ELF-1 (cell line): ENCODE data around the gene SEPTIN8.

ENCODE experiments used
- DNase-seq: peaks from one replicate; pipeline ENCODE4 v3.0.0-alpha.2; 2016; ENCODE audit warnings: low read depth, low spot score

SEPTIN8 gene

GRCh38 chr5:132785365-132785764, 8.3 kb upstream of the SEPTIN8 start:
- no peak for DNase-seq

DNA sequence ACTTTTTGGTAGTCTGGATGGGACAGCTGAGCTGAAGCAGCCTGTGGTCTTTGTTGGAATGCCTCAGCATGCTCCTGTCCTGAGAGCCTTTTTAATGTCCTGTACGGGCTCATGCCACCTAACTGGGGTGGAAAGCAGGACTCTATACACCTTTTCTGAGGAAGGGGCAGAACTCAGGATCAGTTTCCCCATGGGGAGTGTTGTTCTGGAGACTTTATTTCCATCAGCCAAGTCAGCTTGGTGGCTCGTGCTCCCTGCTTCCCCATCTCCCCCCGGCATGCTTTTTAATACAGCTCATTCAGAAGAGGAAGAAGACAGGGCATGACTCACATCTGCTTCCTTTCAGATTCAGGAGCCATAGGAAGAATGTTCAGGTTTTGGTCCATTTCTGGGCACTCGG, 5.1 kb upstream of the SEPTIN8 start:
- DNase-seq: no peak

DNA sequence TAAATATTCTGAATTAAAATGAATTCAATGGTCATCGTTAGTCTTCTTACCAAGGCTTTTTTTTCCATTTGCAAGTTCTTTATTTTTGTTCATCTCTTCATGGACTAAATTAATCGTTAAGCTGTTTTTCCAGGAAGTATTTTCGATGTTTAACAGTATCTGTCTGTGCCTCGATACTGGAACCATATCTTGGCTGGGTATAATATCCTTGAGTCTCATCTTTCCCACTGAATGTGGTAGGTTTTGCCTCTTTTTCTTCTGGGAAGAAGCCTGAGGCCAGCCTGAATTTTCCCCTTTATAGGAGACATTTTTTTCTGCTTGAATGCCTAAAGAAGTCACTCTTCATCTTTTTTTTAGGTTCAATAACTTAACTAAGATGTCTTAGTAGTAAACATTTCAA, 4.0 kb upstream of the SEPTIN8 start:
- no peak for DNase-seq

GRCh38 chr5:132780577-132780976, 3.5 kb upstream of the SEPTIN8 start:
- DNase-seq: no peak

DNA sequence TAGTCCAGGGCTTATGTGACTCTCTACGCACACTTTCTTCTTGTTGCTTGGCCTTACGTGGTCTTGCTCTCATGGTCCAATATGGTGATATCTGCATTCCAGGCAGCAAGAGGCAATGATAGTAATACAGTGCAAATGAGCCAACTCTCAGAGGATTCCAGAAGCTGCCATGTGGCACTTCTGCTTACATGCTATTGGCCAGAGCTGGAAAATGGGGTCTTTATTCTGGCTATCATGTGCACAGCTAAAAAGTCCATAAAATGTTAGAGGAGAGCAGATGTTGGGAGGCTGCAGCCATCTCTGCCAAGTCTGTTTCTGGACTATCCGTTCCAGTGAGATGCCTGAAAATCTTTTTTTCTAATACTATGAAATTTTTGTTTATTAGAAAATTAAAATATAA, 2.9 kb upstream of the SEPTIN8 start:
- no peak for DNase-seq

DNA sequence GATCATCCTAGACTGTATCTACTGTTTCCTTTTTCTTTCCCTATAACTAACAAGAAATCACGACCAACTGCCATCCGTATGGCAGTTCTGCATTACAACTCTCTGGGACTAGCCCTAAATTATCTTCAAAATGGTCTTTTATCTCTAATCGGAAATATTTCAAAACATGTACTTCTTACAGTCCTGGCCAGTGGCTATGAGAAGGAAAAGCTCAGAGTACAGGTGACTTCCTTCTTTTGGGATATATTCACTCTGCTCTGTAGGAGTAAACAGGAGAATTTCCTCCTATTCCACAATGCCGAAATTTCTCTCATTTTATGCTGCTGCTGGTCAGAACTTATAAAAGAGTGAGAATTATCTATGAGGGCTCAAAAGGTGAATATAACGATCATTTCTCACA, 1.8 kb upstream of the SEPTIN8 start:
- DNase-seq: no peak

GRCh38 chr5:132778129-132778528, 1.1 kb upstream of the SEPTIN8 start:
- no peak for DNase-seq

DNA sequence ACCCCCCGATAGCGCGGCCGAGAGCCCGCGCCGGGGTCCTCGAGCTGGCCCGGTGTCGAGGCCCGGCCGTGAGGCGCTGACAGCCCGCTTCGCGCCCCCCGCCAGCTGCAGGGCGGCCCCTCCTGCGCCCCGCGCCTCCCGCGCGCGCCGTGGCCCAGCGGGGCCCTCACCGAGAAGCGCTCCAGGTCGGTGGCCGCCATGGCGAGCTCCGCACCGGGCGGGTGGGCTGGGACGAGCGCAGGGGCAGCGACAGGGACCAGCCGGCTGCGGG, 166 bp downstream of the SEPTIN8 start:
- no peak for DNase-seq

- DNase-seq: peak; percentile 49
These were observed 705 bp downstream of the SEPTIN8 start for GRCh38 chr5:132776131-132776937.

DNA sequence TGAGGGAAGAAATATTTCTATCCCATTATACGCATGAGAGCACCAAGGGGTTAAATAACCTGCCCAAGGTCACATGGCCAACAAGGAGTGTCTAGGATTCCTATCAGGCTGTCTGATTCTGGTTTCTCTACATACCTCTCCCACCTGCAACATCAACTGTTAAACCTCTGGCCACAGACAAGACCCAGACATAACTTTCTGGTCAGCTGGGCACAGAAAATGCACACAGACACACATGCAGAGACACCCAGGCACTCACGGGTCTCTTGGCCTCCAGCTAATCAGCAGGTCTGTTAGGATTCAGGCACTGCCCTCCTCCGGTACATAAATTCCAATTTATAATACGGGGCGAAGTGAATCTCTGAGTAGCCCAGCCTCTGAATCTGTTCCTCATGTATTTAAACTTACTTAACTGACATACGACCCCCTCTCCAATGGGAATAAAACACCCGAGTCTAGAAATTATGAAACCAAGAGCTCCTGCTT, 1.5 kb downstream of the SEPTIN8 start:
- DNase-seq: peak; percentile 40

DNA sequence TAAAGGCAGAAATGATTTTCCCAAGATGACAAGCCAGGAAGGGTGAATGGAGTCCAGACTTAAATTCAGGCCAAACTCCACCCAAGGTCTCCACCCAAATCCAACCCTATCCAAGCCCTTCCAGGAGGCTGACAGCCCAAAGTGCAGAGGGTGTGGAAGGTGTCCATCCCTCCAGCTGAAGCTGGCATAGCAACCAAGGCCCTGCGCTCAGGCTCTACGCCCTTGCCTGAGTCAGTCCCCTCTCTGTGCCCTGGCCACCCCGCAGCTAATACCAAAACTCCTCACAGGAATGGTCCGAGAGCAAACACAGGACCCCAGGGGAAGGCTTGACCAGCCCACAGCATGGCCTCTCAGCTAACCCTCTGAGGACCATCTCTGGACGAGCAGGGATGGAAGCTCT, 2.1 kb downstream of the SEPTIN8 start:
- DNase-seq: no peak

DNA sequence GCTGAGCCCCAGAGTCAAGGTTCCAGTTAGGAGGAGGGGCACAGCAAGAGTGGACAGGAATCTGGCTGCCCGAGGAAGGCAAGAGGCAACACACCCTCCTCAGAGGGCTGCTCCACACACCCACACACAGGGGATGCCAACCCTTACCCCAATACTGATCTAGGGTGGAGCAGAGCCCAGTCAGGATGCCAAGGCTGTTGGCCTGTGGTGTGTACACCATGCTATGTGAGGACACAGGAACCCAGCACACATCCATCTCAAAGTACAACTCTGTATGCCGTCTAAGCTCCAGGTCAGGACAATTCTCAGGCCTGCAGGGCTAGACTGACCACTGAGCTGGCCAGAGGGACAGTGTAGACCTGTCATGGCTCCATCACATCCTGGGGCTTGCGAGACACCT, 2.6 kb downstream of the SEPTIN8 start:
- DNase-seq: no peak

DNA sequence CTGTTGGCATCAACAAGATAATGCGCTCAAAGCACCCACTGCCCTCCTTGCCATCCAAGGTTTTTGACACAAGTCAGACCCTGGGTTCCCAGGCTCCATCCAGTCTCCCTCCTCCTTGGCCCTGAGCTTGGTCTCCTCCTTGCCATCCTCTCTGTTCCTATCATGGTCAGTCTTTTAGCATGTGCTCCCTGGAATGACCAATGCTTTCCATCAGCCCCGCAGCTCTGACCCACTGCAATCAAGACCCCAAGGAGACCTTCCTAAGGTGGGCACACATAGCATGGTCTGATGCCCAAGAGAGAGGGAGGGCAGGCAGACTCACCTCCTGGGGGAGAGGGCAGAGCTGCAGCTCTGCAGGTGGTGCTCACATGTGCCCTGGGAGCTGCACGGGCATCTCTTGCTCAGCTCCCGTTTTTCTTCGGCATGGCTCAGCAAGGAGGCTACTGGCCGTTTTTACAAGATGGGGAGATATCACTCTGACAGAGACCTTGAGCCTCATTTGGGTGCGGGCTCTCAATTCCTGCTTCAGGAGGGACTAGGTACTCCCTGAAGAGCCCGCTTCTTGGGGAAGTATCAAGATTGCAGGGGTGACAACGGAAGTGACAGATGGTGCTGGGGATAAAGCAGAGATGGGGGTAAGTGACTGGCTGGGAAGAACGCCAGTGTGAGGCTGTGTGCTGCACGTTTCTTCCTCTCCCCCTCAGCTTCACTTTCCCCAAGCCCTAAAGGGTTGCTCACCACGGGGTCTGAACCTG, 3.3 kb downstream of the SEPTIN8 start:
- DNase-seq: no peak

DNA sequence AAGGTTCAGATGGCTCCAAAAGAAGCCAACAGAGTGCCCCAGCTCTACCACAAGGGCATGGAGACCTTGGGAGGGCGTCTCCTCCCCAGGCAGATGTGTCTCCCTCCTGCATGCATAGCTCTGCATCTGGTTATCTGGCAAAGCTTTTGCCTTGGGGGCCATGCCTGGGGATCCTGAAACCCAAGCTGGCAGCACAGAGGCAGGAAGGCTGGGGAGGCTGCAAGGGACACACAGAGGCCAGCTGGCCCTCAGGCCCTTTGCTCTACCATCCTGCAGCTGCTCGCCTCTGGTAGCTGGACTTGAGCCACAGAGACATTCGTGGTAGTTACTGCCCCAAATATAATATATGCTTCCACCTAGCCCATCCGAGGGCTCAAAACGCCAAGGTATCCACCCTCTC, 3.9 kb downstream of the SEPTIN8 start:
- no peak for DNase-seq

- DNase-seq: peak; percentile 39
These were observed 4.6 kb downstream of the SEPTIN8 start for GRCh38 chr5:132772291-132773070.

- DNase-seq: peak; percentile 93
These were observed 5.5 kb downstream of the SEPTIN8 start for GRCh38 chr5:132771503-132771998.

GRCh38 chr5:132770476-132771159, 6.4 kb downstream of the SEPTIN8 start:
- DNase-seq: peak; percentile 60

- DNase-seq: no peak
These were observed 8.6 kb downstream of the SEPTIN8 start for GRCh38 chr5:132768485-132768868.

GRCh38 chr5:132767150-132767549, 9.9 kb downstream of the SEPTIN8 start:
- no peak for DNase-seq

DNA sequence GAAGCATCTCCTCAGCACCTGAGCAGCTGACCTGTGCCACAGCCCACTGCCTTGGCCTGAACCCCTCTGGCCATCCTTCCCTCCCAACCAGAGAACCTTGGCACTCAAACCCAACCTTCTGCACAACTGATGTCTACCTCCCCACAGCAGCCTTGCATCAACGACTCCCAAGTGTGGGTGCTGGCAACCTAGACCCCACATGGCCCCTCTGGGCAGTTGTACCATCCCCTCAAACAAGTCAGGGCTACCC, 10.3 kb downstream of the SEPTIN8 start:
- DNase-seq: no peak

GRCh38 chr5:132766020-132766805, 10.8 kb downstream of the SEPTIN8 start:
- no peak for DNase-seq
